Measurements from ENCODE around the gene TSPAN13.

TSPAN13 gene

GRCh38 chr7:16801579-16801978 lies 48.0 kb downstream of the TSPAN13 start:
- no peak for DNase-seq (ENCODE audit: low read depth, low spot score)
- no peaks in the 10 kb centered on the region for H3K27me3 ChIP-seq (ENCODE audit: insufficient read depth, insufficient read length)
- H3K9me3 ChIP-seq (ENCODE audit: insufficient read depth, low read length): no peaks in the 10 kb centered on the region
- TF ChIP-seq YY1 (IDR thresholded peaks at IDR 0.05; ENCODE audit: insufficient read depth, insufficient read length) (no peak), SUZ12 (IDR thresholded peaks at IDR 0.05; ENCODE audit: extremely low read depth, insufficient read depth, insufficient read length) (no peak), ZNF274 (IDR thresholded peaks at IDR 0.05; ENCODE audit: low read depth, low read length) (no peak)
- H3K9ac ChIP-seq (ENCODE audit: insufficient read length, low read depth): no peak overlapping the region
- no peaks in the 10 kb centered on the region for H3K4me1 ChIP-seq (ENCODE audit: insufficient read depth, insufficient read length)
- H3K36me3 ChIP-seq (ENCODE audit: insufficient read depth, insufficient read length, low read length): no peaks in the 10 kb centered on the region
- H3K4me3 ChIP-seq (ENCODE audit: insufficient read length, low read depth): no peak overlapping the region

GRCh38 chr7:16803125-16803524 lies 49.6 kb downstream of the TSPAN13 start:
- Histone ChIP-seq H3K27me3 (ENCODE audit: insufficient read depth, insufficient read length) (no peaks in the 10 kb centered on the region), H3K9me3 (ENCODE audit: insufficient read depth, low read length) (no peaks in the 10 kb centered on the region), H3K36me3 (ENCODE audit: insufficient read depth, insufficient read length, low read length) (no peaks in the 10 kb centered on the region), H3K9ac (ENCODE audit: insufficient read length, low read depth) (no peak overlapping the region), H3K4me3 (ENCODE audit: insufficient read length, low read depth) (no peak overlapping the region), H3K4me1 (ENCODE audit: insufficient read depth, insufficient read length) (no peaks in the 10 kb centered on the region)
- TF ChIP-seq YY1 (IDR thresholded peaks at IDR 0.05; ENCODE audit: insufficient read depth, insufficient read length) (no peak), ZNF274 (IDR thresholded peaks at IDR 0.05; ENCODE audit: low read depth, low read length) (no peak), SUZ12 (IDR thresholded peaks at IDR 0.05; ENCODE audit: extremely low read depth, insufficient read depth, insufficient read length) (no peak)
- no peak for DNase-seq (ENCODE audit: low read depth, low spot score)

DNA sequence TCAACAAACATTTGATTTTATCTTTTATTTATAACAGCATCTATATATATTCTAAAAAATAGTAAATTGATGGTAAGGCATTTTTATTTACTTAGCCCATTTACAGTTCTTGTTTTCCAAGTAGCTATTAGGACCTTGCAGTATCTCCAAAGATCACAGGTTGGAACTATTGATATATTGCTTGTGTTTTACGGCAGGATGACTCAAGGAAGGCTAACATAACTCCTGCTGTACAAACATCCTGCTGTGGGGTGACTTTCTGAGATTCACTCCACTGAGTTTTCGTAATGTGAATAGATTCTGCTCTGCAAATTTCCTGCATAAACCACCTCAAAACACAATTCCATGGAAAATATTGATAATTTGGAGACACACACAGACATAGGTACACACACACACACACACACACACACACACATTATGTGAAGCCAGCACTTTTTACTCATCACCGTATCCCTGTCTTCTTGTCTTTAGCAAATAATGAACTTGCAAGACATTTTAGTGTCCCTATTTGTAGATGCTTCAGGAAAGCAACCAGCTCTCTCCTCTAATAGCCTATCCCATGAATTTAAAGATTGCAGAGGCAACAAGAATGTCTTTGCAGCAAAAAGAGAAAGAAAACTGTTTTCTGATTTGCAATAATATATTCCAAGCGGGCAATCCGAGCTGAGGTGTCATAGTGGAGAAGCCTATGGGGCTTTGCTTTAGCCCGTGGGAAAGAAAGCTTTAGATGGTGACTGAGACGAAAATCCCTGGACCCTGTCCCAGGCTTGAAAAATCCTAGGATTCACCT lies 50.5 kb downstream of the TSPAN13 start:
- Histone ChIP-seq H3K9ac (ENCODE audit: insufficient read length, low read depth) (no peak overlapping the region), H3K4me1 (ENCODE audit: insufficient read depth, insufficient read length) (no peaks in the 10 kb centered on the region), H3K9me3 (ENCODE audit: insufficient read depth, low read length) (no peaks in the 10 kb centered on the region), H3K27me3 (ENCODE audit: insufficient read depth, insufficient read length) (no peaks in the 10 kb centered on the region), H3K36me3 (ENCODE audit: insufficient read depth, insufficient read length, low read length) (no peaks in the 10 kb centered on the region), H3K4me3 (ENCODE audit: insufficient read length, low read depth) (no peak overlapping the region)
- TF ChIP-seq YY1 (IDR thresholded peaks at IDR 0.05; ENCODE audit: insufficient read depth, insufficient read length) (no peak), ZNF274 (IDR thresholded peaks at IDR 0.05; ENCODE audit: low read depth, low read length) (no peak)
- no peak for DNase-seq (ENCODE audit: low read depth, low spot score)

GRCh38 chr7:16804674-16805439 lies 51.3 kb downstream of the TSPAN13 start, which contains the start of gene AGR2:
Gene AGR2 (minus strand): TSS chr7:16804999. CDS start chr7:16801796, 3,203 bp downstream.
- H3K4me3 ChIP-seq (ENCODE audit: insufficient read length, low read depth): no peak within 1 kb of the TSS
- no peaks in the 10 kb centered on the region for H3K9me3 ChIP-seq (ENCODE audit: insufficient read depth, low read length)
- DNase-seq (ENCODE audit: low read depth, low spot score): no peak
- no peaks in the 10 kb centered on the region for H3K4me1 ChIP-seq (ENCODE audit: insufficient read depth, insufficient read length)
- H3K27me3 ChIP-seq (ENCODE audit: insufficient read depth, insufficient read length): no peaks in the 10 kb centered on the region
- H3K9ac ChIP-seq (ENCODE audit: insufficient read length, low read depth): no peak within 1 kb of the TSS
- no peaks in the 10 kb centered on the region for H3K36me3 ChIP-seq (ENCODE audit: insufficient read depth, insufficient read length, low read length)
- TF ChIP-seq ZNF274 (IDR thresholded peaks at IDR 0.05; ENCODE audit: low read depth, low read length) (no peak), YY1 (IDR thresholded peaks at IDR 0.05; ENCODE audit: insufficient read depth, insufficient read length) (no peak), SUZ12 (IDR thresholded peaks at IDR 0.05; ENCODE audit: extremely low read depth, insufficient read depth, insufficient read length) (no peak)

DNA sequence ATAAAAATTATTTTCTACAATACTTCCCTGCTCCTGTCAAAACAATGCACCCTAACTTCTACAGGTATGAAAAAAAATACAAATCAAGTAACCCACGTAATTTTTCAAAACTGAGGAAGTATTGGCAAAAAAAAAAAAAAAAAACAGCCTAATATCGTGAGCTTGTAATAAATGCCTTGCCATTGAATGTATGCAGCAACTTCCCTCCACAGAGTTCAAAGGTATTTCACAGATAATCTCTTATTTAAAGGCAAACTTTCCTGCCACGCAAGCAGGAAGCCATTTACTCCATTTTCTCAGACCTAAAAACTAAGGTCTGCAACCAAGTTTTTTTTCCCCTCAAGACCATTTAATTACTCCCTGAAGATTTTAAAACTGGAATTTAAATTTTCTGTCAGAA lies 51.9 kb downstream of the TSPAN13 start:
- TF ChIP-seq ZNF274 (IDR thresholded peaks at IDR 0.05; ENCODE audit: low read depth, low read length) (no peak), YY1 (IDR thresholded peaks at IDR 0.05; ENCODE audit: insufficient read depth, insufficient read length) (no peak), SUZ12 (IDR thresholded peaks at IDR 0.05; ENCODE audit: extremely low read depth, insufficient read depth, insufficient read length) (no peak)
- H3K4me3 ChIP-seq (ENCODE audit: insufficient read length, low read depth): no peak overlapping the region
- H3K36me3 ChIP-seq (ENCODE audit: insufficient read depth, insufficient read length, low read length): no peaks in the 10 kb centered on the region
- DNase-seq (ENCODE audit: low read depth, low spot score): no peak
- no peaks in the 10 kb centered on the region for H3K9me3 ChIP-seq (ENCODE audit: insufficient read depth, low read length)
- no peak overlapping the region for H3K9ac ChIP-seq (ENCODE audit: insufficient read length, low read depth)
- no peaks in the 10 kb centered on the region for H3K27me3 ChIP-seq (ENCODE audit: insufficient read depth, insufficient read length)
- no peaks in the 10 kb centered on the region for H3K4me1 ChIP-seq (ENCODE audit: insufficient read depth, insufficient read length)

DNA sequence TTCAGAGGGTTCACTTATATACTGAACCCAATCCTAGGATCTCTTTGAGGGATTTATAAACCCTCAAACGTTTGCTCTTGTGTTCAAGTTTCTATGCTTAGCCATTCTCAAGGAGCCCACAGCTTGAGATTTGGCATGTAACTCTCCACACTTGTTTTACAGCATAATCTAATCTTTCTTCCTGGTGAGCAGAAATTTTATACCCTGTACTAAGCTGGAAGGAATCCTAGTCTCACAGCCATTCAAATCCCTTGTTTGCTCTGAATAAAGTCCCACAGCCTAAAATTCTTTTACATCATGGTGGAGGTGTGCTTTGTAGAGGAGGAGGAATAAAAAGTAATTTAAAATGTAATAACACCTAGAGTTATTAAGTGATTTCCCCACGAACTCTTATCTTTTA lies 56.6 kb downstream of the TSPAN13 start:
- no peak for DNase-seq (ENCODE audit: low read depth, low spot score)
- TF ChIP-seq ZNF274 (IDR thresholded peaks at IDR 0.05; ENCODE audit: low read depth, low read length): no peak
- no peak for TF ChIP-seq YY1 (IDR thresholded peaks at IDR 0.05; ENCODE audit: insufficient read depth, insufficient read length)
- TF ChIP-seq SUZ12 (IDR thresholded peaks at IDR 0.05; ENCODE audit: extremely low read depth, insufficient read depth, insufficient read length): no peak
- Histone ChIP-seq H3K9me3 (ENCODE audit: insufficient read depth, low read length) (no peaks in the 10 kb centered on the region), H3K27me3 (ENCODE audit: insufficient read depth, insufficient read length) (no peaks in the 10 kb centered on the region), H3K36me3 (ENCODE audit: insufficient read depth, insufficient read length, low read length) (no peaks in the 10 kb centered on the region), H3K4me3 (ENCODE audit: insufficient read length, low read depth) (no peak overlapping the region), H3K9ac (ENCODE audit: insufficient read length, low read depth) (no peak overlapping the region), H3K4me1 (ENCODE audit: insufficient read depth, insufficient read length) (no peaks in the 10 kb centered on the region)

DNA sequence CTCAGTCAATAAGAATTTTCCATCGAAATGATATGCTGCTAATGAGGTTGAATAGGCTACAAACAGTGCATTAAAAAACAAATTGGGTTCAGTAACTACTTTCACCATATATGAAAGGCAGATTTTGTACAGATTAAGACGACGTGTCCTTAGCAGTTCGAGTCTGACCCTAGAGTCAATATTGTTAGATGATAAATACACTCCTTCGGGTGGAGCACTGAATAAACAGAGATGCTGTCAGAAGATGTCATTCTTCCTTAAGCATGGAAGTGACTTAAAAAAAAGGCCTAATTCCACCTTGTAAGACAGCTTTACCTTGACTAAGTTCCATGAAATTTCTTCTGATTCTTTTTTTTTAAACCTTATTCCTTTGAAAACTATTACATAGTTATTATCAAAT lies 57.0 kb downstream of the TSPAN13 start:
- Histone ChIP-seq H3K4me3 (ENCODE audit: insufficient read length, low read depth) (no peak overlapping the region), H3K9me3 (ENCODE audit: insufficient read depth, low read length) (no peaks in the 10 kb centered on the region), H3K4me1 (ENCODE audit: insufficient read depth, insufficient read length) (no peaks in the 10 kb centered on the region), H3K9ac (ENCODE audit: insufficient read length, low read depth) (no peak overlapping the region), H3K36me3 (ENCODE audit: insufficient read depth, insufficient read length, low read length) (no peaks in the 10 kb centered on the region), H3K27me3 (ENCODE audit: insufficient read depth, insufficient read length) (no peaks in the 10 kb centered on the region)
- no peak for DNase-seq (ENCODE audit: low read depth, low spot score)
- no peak for TF ChIP-seq YY1 (IDR thresholded peaks at IDR 0.05; ENCODE audit: insufficient read depth, insufficient read length)
- TF ChIP-seq SUZ12 (IDR thresholded peaks at IDR 0.05; ENCODE audit: extremely low read depth, insufficient read depth, insufficient read length): no peak
- no peak for TF ChIP-seq ZNF274 (IDR thresholded peaks at IDR 0.05; ENCODE audit: low read depth, low read length)
